Esophagus muscularis mucosa (tissue), 4 donors: ENCODE data around the gene USP31. TPM values are rescaled to one million over a fixed set of nuclear protein-coding genes. Genes with fewer than 3 reads are reported as not detected.

Experiments used
- DNase-seq: peaks from one replicate; pipeline ENCODE4 v3.0.0-alpha.2; 2017; ENCODE audit errors: extremely low spot score
- H3K27ac ChIP-seq, 4 donors: fragments of 200-600 bp; sonication (generic); replicated peaks in 1 of 4; 1 replicate in 3 of 4; 2 replicates in 1 of 4; pipeline ENCODE4 v1.5.1; 2016 to 2019; ENCODE audit warnings: mild to moderate bottlenecking in 1 of 4
- H3K27me3 ChIP-seq, 4 donors: fragments of 200-600 bp; sonication (generic); one replicate each; pipeline versions ENCODE4 v1.5.1 to v1.6.0; 2016 to 2019
- H3K36me3 ChIP-seq, 4 donors: fragments of 200-600 bp; sonication (generic); one replicate each; pipeline ENCODE4 v1.5.1; 2016 to 2019
- H3K4me1 ChIP-seq, 4 donors: fragments of 200-600 bp; sonication (generic); one replicate each; pipeline ENCODE4 v1.5.1; 2016 to 2019
- H3K4me3 ChIP-seq, 4 donors: fragments of 200-600 bp; sonication (generic); 1 replicate in 2 of 4; 2 replicates in 2 of 4; pipeline ENCODE4 v1.5.1; 2016 to 2019; ENCODE audit warnings: mild to moderate bottlenecking in 4 of 4, moderate library complexity in 1 of 4
- H3K9me3 ChIP-seq, 4 donors: fragments of 200-600 bp; sonication (generic); 1 replicate in 3 of 4; 2 replicates in 1 of 4; pipeline ENCODE4 v1.5.1; 2016 to 2019
- CTCF ChIP-seq, 3 experiments: fragments of 200-600 bp in 2 of 3; fragments of 450-650 bp in 1 of 3; sonication (generic) in 2 of 3; IDR thresholded peaks; one replicate each; pipeline ENCODE4 v1.5.1; 2017 to 2019; ENCODE audit warnings: antibody characterized with exemption in 3 of 3, mild to moderate bottlenecking in 2 of 3, moderate library complexity in 1 of 3
- EP300 ChIP-seq: sonication (generic); formaldehyde crosslinking; IDR thresholded peaks from one replicate; pipeline ENCODE4 v1.6.1; 2017; ENCODE audit warnings: antibody characterized with exemption
- POLR2A ChIP-seq: fragments of 450-650 bp; IDR thresholded peaks from one replicate; pipeline ENCODE4 v1.6.1; 2017; ENCODE audit warnings: antibody characterized with exemption, moderate library complexity, mild to moderate bottlenecking, low read depth
- POLR2AphosphoS5 ChIP-seq, 2 donors: sonication (generic); formaldehyde crosslinking; IDR thresholded peaks; one replicate each; pipeline ENCODE4 v1.6.1; 2017; ENCODE audit warnings: antibody characterized with exemption in 2 of 2
- WGBS: methylation state at CpG from one replicate; pipeline ENCODE4 v1.1.5; 2018; 5-methylcytosine and 5-hydroxymethylcytosine counted together
- intact Hi-C: fragments of 100-400 bp; cut with DNase I; formaldehyde crosslinking; loops from one replicate; pipeline ENCODE4 v1.15.1; 2023
- total RNA-seq, 4 donors: library from RNA; depleted of rRNA; stranded (reverse); fragments of >200 nt; gene quantifications; one replicate each; pipeline versions ENCODE4 v1.1.0 to v1.2.1, GENCODE V29; 2016

Gene USP31
- total RNA-seq, 4 donors from 2014 or later: 18.9 to 29.1 (median 23.3) TPM

- Histone ChIP-seq H3K9me3 (no peaks in the 10 kb centered on the region), H3K36me3 (no peaks in the 10 kb centered on the region), H3K27me3 (peaks cover 0 to 34% (median 2%) of the 10 kb centered on the region in 4 donors), H3K27ac (no peak overlapping the region), H3K4me3 (no peak overlapping the region), H3K4me1 (no peaks in the 10 kb centered on the region)
- WGBS: 34% methylated on average over 2 of the region's 2 CpGs
- TF ChIP-seq POLR2AphosphoS5 (IDR thresholded peaks at IDR 0.05) (no peak), POLR2A (no peak), CTCF (IDR thresholded peaks at IDR 0.05) (no peak), EP300 (no peak)
- intact Hi-C loops: no loop called here
- no peak for DNase-seq
Observed at GRCh38 chr16:23174622-23175021, 25.4 kb upstream of the USP31 start.

- 88% methylated on average over 3 of the region's 3 CpGs for WGBS
- H3K27me3 ChIP-seq: peaks cover 0 to 27% (median 2%) of the 10 kb centered on the region in 4 donors
- H3K27ac ChIP-seq: no peak overlapping the region
- intact Hi-C loops: no loop called here
- H3K4me3 ChIP-seq: no peak overlapping the region
- no peak for DNase-seq
- no peaks in the 10 kb centered on the region for H3K4me1 ChIP-seq
- H3K9me3 ChIP-seq: no peaks in the 10 kb centered on the region
- H3K36me3 ChIP-seq: no peaks in the 10 kb centered on the region
- TF ChIP-seq POLR2AphosphoS5 (IDR thresholded peaks at IDR 0.05): no peak
- no peak for TF ChIP-seq CTCF (IDR thresholded peaks at IDR 0.05)
- no peak for TF ChIP-seq EP300
- no peak for TF ChIP-seq POLR2A
Observed at GRCh38 chr16:23172994-23173393, 23.7 kb upstream of the USP31 start.

- no peak for TF ChIP-seq EP300
- no peak for TF ChIP-seq CTCF (IDR thresholded peaks at IDR 0.05)
- no peak for TF ChIP-seq POLR2AphosphoS5 (IDR thresholded peaks at IDR 0.05)
- no peak for TF ChIP-seq POLR2A
- Histone ChIP-seq H3K27ac (no peak overlapping the region), H3K9me3 (no peaks in the 10 kb centered on the region), H3K27me3 (peaks cover 0 to 23% (median 2%) of the 10 kb centered on the region in 4 donors), H3K4me1 (no peaks in the 10 kb centered on the region), H3K4me3 (no peak overlapping the region), H3K36me3 (no peaks in the 10 kb centered on the region)
- intact Hi-C loops: no loop called here
- 44% methylated on average over 7 of the region's 7 CpGs for WGBS
- no peak for DNase-seq
Observed at GRCh38 chr16:23172583-23172982, 23.3 kb upstream of the USP31 start.

- no peaks in the 10 kb centered on the region for H3K4me1 ChIP-seq
- intact Hi-C loops: no loop called here
- 87% methylated on average over 4 of the region's 4 CpGs for WGBS
- peaks cover 0 to 21% (median 0%) of the 10 kb centered on the region in 4 donors for H3K27me3 ChIP-seq
- H3K27ac ChIP-seq: no peak overlapping the region
- H3K4me3 ChIP-seq: no peak overlapping the region
- no peaks in the 10 kb centered on the region for H3K36me3 ChIP-seq
- TF ChIP-seq POLR2A: no peak
- no peak for TF ChIP-seq EP300
- TF ChIP-seq POLR2AphosphoS5 (IDR thresholded peaks at IDR 0.05): no peak
- no peak for TF ChIP-seq CTCF (IDR thresholded peaks at IDR 0.05)
- H3K9me3 ChIP-seq: peaks cover 0 to 7% (median 0%) of the 10 kb centered on the region in 4 donors
- no peak for DNase-seq
Observed at GRCh38 chr16:23164736-23165135, 15.5 kb upstream of the USP31 start.

- intact Hi-C loops: no loop called here
- H3K4me3 ChIP-seq: no peak overlapping the region
Observed at GRCh38 chr16:23163921-23164320, 14.7 kb upstream of the USP31 start.

More at GRCh38 chr16:23163921-23164320, 14.7 kb upstream of the USP31 start:
- Histone ChIP-seq H3K9me3 (peaks cover 0 to 7% (median 0%) of the 10 kb centered on the region in 4 donors), H3K27ac (no peak overlapping the region), H3K36me3 (no peaks in the 10 kb centered on the region), H3K4me1 (no peaks in the 10 kb centered on the region), H3K27me3 (peaks cover 0 to 21% (median 0%) of the 10 kb centered on the region in 4 donors)
- no peak for TF ChIP-seq POLR2A
- WGBS: 96% methylated on average over 2 of the region's 2 CpGs
- no peak for DNase-seq
